ENCODE measurements around the gene NCBP3. TPM values are rescaled to one million over a fixed set of nuclear protein-coding genes. Genes with fewer than 3 reads are reported as not detected.

Gene NCBP3
- total and polyA plus RNA-seq, 11 donors = 10.4 to 26.4 (median 20.2) TPM

GRCh38 chr17:3885271-3885670 lies 39.2 kb upstream of the NCBP3 start:
- Histone ChIP-seq H3K4me3 (no peak overlapping the region), H3K9me3 (no peaks in the 10 kb centered on the region), H3K27ac (no peak overlapping the region), H3K4me1 (peaks cover 0 to 49% (median 31%) of the 10 kb centered on the region in 12 donors), H3K36me3 (peaks cover 0 to 38% (median 16%) of the 10 kb centered on the region in 9 donors), H3K27me3 (no peaks in the 10 kb centered on the region)
- intact Hi-C loops (cut with DNase I) = no loop called here
- no peak for TF ChIP-seq POLR2A (IDR thresholded peaks at IDR 0.05)
- no peak for TF ChIP-seq CTCF (IDR thresholded peaks at IDR 0.05)
- DNase-seq (no peak), ATAC-seq (no peak)
- 67 to 80% (median 73%) methylated on average over 3 to 14 of the region's 14 CpGs for WGBS, 4 donors

- WGBS, 4 donors = 86 to 97% (median 93%) methylated on average over 12 of the region's 12 CpGs
- TF ChIP-seq POLR2A (IDR thresholded peaks at IDR 0.05) (no peak), CTCF (IDR thresholded peaks at IDR 0.05) (no peak)
Observed at GRCh38 chr17:3884188-3884587, 38.1 kb upstream of the NCBP3 start.

GRCh38 chr17:3882276-3882675 lies 36.2 kb upstream of the NCBP3 start:
- DNase-seq (no peak), ATAC-seq (no peak)
- TF ChIP-seq CTCF (IDR thresholded peaks at IDR 0.05) (no peak), POLR2A (IDR thresholded peaks at IDR 0.05) (no peak)
- intact Hi-C loops (cut with DNase I) = no loop called here
- Histone ChIP-seq H3K4me3 (no peak overlapping the region), H3K4me1 (peaks cover 0 to 30% (median 14%) of the 10 kb centered on the region in 12 donors), H3K27me3 (no peaks in the 10 kb centered on the region), H3K9me3 (no peaks in the 10 kb centered on the region), H3K36me3 (peaks cover 0 to 43% (median 16%) of the 10 kb centered on the region in 9 donors), H3K27ac (no peak overlapping the region)
- WGBS, 4 donors = 78 to 88% (median 84%) methylated on average over 3 to 4 of the region's 4 CpGs

More at GRCh38 chr17:3884188-3884587, 38.1 kb upstream of the NCBP3 start:
- DNase-seq = no peak
- no peak for ATAC-seq
- Histone ChIP-seq H3K27me3 (no peaks in the 10 kb centered on the region), H3K4me3 (no peak overlapping the region), H3K27ac (no peak overlapping the region), H3K36me3 (peaks cover 0 to 40% (median 16%) of the 10 kb centered on the region in 9 donors), H3K4me1 (peaks cover 0 to 45% (median 26%) of the 10 kb centered on the region in 12 donors), H3K9me3 (no peaks in the 10 kb centered on the region)
- intact Hi-C loops (cut with DNase I) = no loop called here

GRCh38 chr17:3880983-3881382 lies 34.9 kb upstream of the NCBP3 start:
- Histone ChIP-seq H3K27me3 (no peaks in the 10 kb centered on the region), H3K4me3 (no peak overlapping the region), H3K36me3 (peaks cover 0 to 52% (median 20%) of the 10 kb centered on the region in 9 donors), H3K9me3 (no peaks in the 10 kb centered on the region), H3K4me1 (peaks cover 0 to 17% (median 8%) of the 10 kb centered on the region in 12 donors), H3K27ac (no peak overlapping the region)
- 86 to 97% (median 95%) methylated on average over 6 to 7 of the region's 7 CpGs for WGBS, 4 donors
- TF ChIP-seq POLR2A (IDR thresholded peaks at IDR 0.05) (no peak), CTCF (IDR thresholded peaks at IDR 0.05) (no peak)
- ATAC-seq (no peak), DNase-seq (no peak)
- intact Hi-C loops (cut with DNase I) = no loop called here
